GM19324 (cell line): ENCODE data around the gene MYO3A.
"Not testable (repeated sequence)": the region's sequence is repeated elsewhere in the genome, so short reads cannot be mapped to it uniquely, and the experiment has no call there.

ENCODE experiments used
- ATAC-seq: cut with Tn5 transposase; IDR thresholded peaks from one replicate; pipeline ENCODE4 v1.9.1; 2021; ENCODE audit warnings: mild to moderate bottlenecking, moderate library complexity; ENCODE audit not compliant: unreplicated experiment, low FRiP score

MYO3A gene

GRCh38 chr10:25972631-25973030, 38.6 kb downstream of the MYO3A start:
- ATAC-seq, result no peak

- no peak for ATAC-seq
Measured at GRCh38 chr10:25974897-25975459, 40.9 kb downstream of the MYO3A start.

GRCh38 chr10:25978771-25979170, 44.7 kb downstream of the MYO3A start:
- ATAC-seq, result no peak

- ATAC-seq, result no peak
Measured at GRCh38 chr10:25982107-25982506, 48.1 kb downstream of the MYO3A start.

- no peak for ATAC-seq
Measured at GRCh38 chr10:25988583-25988982, 54.6 kb downstream of the MYO3A start.

- ATAC-seq, result no peak
Measured at GRCh38 chr10:25989951-25990350, 55.9 kb downstream of the MYO3A start.

GRCh38 chr10:25999295-25999981, 65.4 kb downstream of the MYO3A start:
- no peak for ATAC-seq

- no peak for ATAC-seq
Measured at GRCh38 chr10:26000971-26001370, 66.9 kb downstream of the MYO3A start.

- not testable (repeated sequence) for ATAC-seq
Measured at GRCh38 chr10:26002466-26002865, 68.4 kb downstream of the MYO3A start.

GRCh38 chr10:26015092-26015491, 81.1 kb downstream of the MYO3A start:
- no peak for ATAC-seq

- no peak for ATAC-seq
Measured at GRCh38 chr10:26022831-26023230, 88.8 kb downstream of the MYO3A start.

GRCh38 chr10:26024303-26024702, 90.3 kb downstream of the MYO3A start:
- ATAC-seq, result no peak

- no peak for ATAC-seq
Measured at GRCh38 chr10:26025523-26025922, 91.5 kb downstream of the MYO3A start.

GRCh38 chr10:26029858-26030257, 95.8 kb downstream of the MYO3A start:
- no peak for ATAC-seq

GRCh38 chr10:26031300-26031699, 97.3 kb downstream of the MYO3A start:
- ATAC-seq, result no peak

GRCh38 chr10:26043469-26043868, 109.4 kb downstream of the MYO3A start:
- no peak for ATAC-seq

GRCh38 chr10:26044141-26044749, 110.2 kb downstream of the MYO3A start:
- no peak for ATAC-seq

- ATAC-seq, result no peak
Measured at GRCh38 chr10:26046073-26046700, 112.2 kb downstream of the MYO3A start.

- ATAC-seq, result no peak
Measured at GRCh38 chr10:26048756-26049155, 114.7 kb downstream of the MYO3A start.

- no peak for ATAC-seq
Measured at GRCh38 chr10:26052326-26052725, 118.3 kb downstream of the MYO3A start.

- no peak for ATAC-seq
Measured at GRCh38 chr10:26057466-26057865, 123.4 kb downstream of the MYO3A start.

- ATAC-seq, result no peak
Measured at GRCh38 chr10:26064106-26064505, 130.1 kb downstream of the MYO3A start.
